Activated CD4-positive, alpha-beta T cell treated with anti-CD3 and anti-CD28 coated beads, Interleukin-2, amount 50 U/mL, for 4 hours (primary cell): ENCODE results near the gene CCDC127.
"Not testable (repeated sequence)": the region's sequence is repeated elsewhere in the genome, so short reads cannot be mapped to it uniquely, and the experiment has no call there.

Experiments used
- DNase-seq, 2 experiments: peaks; one replicate each; pipeline ENCODE4 v3.0.0-alpha.2; 2020

CCDC127 gene, protein sequence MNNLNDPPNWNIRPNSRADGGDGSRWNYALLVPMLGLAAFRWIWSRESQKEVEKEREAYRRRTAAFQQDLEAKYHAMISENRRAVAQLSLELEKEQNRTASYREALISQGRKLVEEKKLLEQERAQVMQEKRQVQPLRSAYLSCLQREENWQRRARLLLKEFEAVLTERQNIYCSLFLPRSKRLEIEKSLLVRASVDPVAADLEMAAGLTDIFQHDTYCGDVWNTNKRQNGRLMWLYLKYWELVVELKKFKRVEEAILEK

DNA sequence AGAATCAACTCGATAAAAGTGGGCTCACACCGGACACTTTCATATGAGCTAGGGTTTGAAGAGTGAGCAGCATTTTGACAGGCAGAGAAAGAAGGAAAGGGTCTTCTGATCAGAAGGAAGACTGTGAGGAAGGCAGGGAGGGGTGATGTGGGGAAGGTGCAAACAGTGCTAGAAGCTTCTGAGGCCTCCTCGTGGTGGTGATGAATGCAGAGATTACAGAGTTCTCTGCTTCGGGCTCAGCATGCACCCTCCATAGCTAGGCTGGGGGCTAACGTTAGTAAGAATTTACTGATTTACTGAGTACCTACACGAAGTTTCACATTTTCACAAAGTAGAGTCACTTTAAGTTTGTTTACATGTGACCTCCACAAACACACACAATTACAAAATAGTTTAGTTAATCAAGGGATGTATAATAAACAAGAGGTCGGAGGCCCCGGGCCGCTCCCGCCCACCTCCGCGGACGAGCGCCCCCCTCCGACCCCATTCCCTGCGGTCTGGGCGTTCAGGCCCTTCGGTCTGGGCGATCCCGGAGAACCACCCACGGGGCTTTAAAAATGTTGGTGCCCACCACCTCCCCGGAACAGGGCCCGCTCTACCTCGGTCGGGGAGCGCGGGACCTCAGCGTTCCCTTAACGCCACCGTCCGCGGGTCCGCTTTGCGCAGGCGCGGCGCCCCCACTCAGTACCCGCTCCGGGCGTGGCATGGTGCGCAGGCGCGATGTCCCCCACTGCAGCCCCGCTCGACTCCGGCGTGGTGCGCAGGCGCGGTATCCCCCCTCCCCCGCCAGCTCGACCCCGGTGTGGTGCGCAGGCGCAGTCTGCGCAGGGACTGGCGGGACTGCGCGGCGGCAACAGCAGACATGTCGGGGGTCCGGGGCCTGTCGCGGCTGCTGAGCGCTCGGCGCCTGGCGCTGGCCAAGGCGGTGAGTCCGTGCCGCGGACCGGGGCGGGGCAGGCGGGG, at the start of gene CCDC127, which contains the start of gene SDHA:
CCDC127 (minus strand) TSS at position 660 of the 963 bp plus-strand sequence. CDS start 1,304 bp downstream, outside the sequence.
SDHA (plus strand) TSS at position 827 of the 963 bp plus-strand sequence; CDS start at position 863, 36 bp downstream.
- peak; percentile 95 to 97 for DNase-seq

GRCh38 chr5:267716-268115, 49.8 kb upstream of the CCDC127 start:
- no peak for DNase-seq

GRCh38 chr5:266311-267026, 48.5 kb upstream of the CCDC127 start:
- not testable (repeated sequence) for DNase-seq

DNA sequence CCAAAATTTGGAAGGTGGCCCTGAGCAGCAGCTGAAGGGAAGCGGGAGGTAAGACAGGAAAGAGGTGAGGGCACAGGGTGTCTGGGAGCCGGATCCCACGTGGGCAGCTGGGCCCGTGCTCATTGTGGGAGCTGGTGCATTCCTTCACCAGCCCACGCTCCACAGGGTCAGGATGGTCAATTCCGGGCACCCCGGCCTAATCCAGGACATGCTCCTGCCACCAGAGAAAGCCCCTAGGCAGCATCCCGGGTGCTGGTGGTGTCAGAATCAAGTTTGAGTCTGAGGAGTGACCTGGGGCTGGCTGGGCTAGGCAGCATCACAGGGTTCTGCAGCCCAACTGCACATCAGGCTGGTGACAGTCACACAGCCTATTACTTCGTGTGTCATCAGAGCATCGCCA, 46.4 kb upstream of the CCDC127 start:
- no peak for DNase-seq

DNA sequence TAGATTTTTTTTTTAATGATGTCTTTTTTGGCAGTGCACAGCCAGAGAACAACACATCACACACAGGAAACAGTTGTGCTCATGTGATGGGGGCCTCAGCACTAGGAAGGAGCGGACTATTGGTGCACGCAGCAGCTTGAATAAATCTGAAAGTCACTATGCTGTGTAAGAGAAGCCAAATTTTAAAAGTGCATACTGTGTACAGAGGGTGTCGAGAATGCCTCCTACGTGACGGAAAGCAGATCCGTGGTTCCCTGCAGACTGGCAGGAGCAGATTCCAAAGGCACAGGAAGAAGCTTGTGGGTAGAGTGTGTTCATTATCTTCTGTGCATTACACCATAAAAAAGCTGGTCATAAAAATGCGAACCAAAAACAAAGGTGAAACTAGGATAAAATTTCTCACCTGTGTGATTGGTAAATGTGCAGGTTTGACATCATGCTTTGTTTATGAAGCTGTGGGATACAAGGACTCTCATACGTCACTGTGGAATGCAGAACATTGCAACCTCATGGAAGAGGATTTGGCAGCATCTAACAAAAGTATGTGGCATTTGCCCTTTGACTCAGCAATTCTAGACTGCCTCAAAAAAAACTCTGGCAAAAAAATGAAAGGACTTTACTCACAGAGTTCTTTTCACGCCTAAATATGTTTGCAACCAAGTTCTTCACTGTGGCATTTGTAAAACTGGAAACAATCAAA, 45.5 kb upstream of the CCDC127 start:
- DNase-seq = not testable (repeated sequence)

DNA sequence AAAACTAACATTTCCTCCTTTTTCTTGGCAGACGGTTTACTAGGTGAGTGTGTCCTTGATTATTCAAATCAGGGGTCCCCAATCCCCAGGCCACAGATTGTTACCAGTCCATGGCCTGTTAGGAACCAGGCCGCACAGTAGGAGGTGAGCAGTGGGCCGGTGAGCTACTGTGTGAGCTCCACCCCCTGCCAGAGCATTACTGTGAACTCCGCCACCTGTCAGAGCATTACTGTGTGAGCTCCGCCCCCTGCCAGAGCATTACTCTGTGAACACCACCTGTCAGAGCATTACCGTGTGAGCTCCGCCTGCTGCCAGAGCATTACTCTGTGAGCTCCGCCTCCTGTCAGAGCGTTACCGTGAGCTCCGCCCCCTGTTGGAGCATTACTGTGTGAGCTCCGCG, 39.2 kb upstream of the CCDC127 start:
- DNase-seq = no peak

DNA sequence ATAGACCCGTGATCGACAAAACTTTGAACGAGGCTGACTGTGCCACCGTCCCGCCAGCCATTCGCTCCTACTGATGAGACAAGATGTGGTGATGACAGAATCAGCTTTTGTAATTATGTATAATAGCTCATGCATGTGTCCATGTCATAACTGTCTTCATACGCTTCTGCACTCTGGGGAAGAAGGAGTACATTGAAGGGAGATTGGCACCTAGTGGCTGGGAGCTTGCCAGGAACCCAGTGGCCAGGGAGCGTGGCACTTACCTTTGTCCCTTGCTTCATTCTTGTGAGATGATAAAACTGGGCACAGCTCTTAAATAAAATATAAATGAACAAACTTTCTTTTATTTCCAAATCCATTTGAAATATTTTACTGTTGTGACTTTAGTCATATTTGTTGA, 38.4 kb upstream of the CCDC127 start:
- not testable (repeated sequence) for DNase-seq

DNA sequence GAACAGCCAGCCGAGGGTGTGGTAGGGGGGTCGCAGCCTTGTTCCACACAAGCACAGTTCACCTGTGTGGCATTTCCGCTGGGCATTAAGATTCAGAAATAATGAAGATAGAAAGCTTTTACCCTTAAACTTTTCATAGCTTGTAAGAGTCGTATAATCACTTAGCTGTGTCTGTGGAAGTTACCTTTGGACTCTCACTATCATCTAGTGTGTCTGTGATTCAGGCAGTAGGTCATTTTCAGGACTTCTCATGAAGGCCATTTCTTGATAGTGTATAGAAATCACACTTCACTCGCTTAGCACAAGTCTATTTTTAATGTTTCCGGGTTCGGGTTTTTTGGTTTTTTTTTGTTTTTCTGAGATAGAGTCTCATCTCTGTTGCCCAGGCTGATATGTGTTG, 37.2 kb upstream of the CCDC127 start:
- not testable (repeated sequence) for DNase-seq

DNA sequence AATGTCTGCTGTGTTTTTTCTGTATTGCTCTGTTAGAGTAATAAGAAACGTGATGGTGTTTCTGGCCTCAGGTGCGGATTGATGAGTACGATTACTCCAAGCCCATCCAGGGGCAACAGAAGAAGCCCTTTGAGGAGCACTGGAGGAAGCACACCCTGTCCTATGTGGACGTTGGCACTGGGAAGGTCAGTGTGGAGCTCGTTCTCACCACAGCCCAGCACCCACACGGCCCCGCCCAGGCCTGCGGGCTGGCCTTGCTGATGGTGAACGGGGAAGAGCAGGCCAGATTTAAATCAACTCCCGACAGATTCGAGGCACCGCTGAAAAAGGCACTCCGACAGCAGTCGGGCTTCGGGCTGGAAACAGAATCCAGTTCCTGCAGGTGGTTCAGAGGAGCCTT, 36.4 kb upstream of the CCDC127 start:
- DNase-seq = not testable (repeated sequence)

GRCh38 chr5:252546-252945, 34.6 kb upstream of the CCDC127 start:
- no peak for DNase-seq

DNA sequence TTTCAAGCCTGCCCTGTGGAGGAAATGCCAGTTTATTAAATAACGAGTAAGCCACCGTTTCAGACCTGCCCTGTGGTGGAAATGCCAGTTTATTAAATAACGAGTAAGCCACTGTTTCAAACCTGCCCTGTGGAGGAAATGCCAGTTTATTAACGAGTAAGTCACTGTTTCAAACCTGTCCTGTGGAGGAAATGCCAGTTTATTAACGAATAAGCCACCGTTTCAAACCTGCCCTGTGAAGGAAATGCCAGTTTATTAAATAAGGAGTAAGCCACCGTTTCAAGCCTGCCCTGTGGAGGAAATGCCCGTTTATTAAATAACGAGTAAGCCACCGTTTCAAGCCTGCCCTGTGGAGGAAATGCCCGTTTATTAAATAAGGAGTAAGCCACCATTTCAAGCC, 34.0 kb upstream of the CCDC127 start:
- DNase-seq = not testable (repeated sequence)

GRCh38 chr5:251538-251937, 33.6 kb upstream of the CCDC127 start:
- DNase-seq = not testable (repeated sequence)

GRCh38 chr5:251016-251415, 33.1 kb upstream of the CCDC127 start:
- DNase-seq = not testable (repeated sequence)

DNA sequence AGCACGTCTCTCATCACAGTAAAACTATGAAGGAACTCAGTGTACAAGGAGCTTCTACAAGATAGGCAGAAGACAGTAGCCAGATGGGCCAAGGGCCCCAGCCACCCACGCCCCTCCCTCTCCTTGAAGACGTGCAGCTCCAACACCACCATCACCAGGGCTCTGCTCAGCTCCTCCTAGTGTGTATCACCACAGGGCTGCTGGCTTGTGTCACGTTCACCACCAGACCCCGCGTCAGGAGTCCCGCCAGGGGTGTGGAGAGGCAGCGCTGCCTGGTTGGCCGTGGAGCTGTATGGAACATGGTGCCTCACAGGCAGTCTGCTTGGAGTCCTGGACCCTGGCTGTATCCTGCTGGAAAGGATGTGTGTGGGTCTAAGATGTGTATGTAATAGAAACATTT, 32.4 kb upstream of the CCDC127 start:
- not testable (repeated sequence) for DNase-seq

DNA sequence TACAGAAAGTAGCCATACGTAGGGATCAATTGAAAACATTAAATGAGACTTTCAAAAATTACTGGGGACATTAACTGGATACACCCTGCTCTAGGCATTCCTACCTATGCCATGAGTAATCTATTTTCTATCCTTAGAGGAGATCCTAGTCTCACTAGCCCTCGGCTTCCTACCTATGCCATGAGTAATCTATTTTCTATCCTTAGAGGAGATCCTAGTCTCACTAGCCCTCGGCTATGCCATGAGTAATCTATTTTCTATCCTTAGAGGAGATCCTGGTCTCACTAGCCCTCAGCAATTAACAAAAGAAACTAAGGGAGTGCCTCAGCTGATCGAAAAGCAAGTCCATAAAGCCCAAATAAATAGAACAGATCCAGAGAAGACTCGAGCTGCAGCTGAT, 27.8 kb upstream of the CCDC127 start:
- not testable (repeated sequence) for DNase-seq

DNA sequence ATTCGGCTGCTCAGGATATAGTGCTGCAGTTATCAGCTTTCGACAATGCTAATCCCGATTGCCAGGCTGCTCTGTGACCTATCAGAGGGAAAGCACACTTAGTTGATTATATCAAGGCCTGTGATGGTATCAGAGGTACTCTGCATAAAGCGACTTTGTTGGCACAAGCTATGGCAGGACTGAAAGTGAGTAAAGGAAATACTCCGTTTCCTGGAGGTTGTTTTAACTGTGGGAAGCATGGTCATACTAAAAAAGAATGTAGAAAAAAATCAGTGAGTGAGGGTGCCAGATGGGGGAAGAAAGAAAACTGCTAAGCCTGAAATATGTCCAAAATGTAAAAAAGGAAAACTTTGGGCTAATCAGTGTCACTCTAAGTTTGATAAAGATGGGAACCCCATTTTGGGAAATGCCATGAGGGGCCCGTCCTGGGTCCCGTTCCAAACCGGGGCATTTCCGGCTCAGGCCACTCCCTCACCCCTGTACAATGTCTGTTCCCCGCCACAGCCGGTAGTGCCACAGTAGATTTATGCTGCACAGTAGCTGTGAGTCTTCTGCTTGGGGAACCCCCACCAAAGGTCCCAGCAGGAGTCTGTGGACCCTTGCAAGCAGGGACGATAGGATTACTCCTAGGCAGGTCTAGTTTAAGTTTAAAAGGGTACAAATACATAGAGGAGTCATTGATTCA, 25.9 kb upstream of the CCDC127 start:
- DNase-seq = not testable (repeated sequence)

DNA sequence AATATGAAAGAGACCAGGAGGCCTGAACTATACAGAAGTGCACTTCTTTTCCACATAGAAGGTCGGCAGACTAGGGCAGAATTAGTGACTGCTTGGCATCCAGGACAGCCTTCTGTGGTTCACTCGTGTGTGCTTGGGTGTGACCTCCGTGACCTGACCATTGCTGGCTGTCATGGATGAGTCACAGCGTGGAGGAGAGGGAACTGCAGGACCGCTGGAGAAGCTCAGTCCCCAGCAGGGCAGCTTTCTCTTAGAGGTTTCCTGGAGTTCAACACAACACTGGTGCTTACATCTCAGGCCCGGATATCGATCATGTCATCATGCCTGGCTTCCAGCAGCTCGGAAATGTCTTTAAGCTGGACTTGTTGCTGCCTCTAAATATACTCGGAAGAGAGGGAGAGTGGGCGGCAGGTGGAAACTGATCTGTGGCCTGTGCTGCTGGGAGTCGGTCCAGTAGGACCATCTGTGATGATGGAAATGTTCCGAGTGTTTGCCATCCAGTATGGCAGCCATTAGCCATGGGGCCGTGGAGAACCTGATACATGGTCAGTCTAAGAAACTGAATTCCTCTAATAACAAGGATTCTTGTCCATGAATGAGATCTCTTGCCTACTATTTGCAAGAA, 23.2 kb upstream of the CCDC127 start:
- DNase-seq = not testable (repeated sequence)

- DNase-seq = not testable (repeated sequence)
Observed at GRCh38 chr5:240550-240949, 22.6 kb upstream of the CCDC127 start.

DNA sequence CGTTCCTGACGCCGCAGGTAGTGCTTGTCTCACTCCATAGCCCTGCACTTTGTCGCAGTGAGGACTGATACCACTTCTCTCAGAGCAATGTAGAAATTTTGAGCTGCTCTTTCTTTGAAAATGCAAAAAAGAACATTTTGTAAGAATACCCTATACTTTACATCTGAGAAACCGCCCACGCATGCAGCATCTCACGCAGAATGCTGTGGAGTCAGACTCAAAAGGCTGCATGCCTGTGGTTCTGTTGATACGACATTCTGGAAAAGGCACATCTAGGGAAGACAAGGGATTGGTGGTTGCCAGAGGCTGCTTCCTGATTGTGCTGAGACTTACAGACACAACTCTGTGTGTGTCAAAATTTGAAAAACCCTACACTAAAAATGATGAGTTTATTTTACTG, 20.0 kb upstream of the CCDC127 start:
- not testable (repeated sequence) for DNase-seq

DNA sequence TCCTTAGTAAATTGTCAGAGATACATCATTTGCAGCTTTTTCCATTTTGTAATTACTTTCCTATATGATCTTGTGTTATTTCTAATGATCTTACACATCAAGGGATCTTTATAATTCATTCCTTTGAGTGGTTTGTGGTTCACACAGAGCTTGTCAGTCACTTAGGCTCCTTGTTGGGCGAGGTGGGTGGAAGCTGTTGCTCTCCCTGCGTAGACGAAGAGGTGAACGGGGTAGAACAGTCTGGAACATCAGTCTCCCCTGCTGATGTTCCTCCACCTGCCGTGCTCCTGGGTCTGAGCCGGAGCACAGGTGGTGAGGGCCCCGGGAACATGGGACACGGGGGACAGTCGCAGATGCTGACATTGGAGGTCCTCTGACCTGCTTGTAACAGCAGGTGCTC, 17.6 kb upstream of the CCDC127 start:
- DNase-seq = not testable (repeated sequence)

- no peak for DNase-seq
Observed at GRCh38 chr5:234450-234849, 16.5 kb upstream of the CCDC127 start.
